DND-41 (cell line): Measurements from ENCODE around the gene MKRN1.

Source experiments
- ATAC-seq: fragments of 200-7000 bp; cut with Tn5 transposase; 3 replicates; pipeline ENCODE4 v1.9.1; 2021; ENCODE audit warnings: low read depth; ENCODE audit not compliant: insufficient read depth
- DNase-seq: peaks from one replicate; pipeline ENCODE4 v3.0.0-alpha.2; 2020
- H2AFZ ChIP-seq: 2 replicates; pipeline ENCODE4 v1.6.0; 2012; ENCODE audit warnings: low read depth, low read length
- H3K27ac ChIP-seq: 2 replicates; pipeline ENCODE4 v1.5.1; 2012; ENCODE audit warnings: low read length, inconsistent platforms
- H3K27me3 ChIP-seq: fragments of 200-600 bp; sonication (generic); 2 replicates; pipeline ENCODE4 v1.6.0; 2012; ENCODE audit warnings: low read length, mild to moderate bottlenecking, inconsistent platforms; ENCODE audit not compliant: insufficient read depth, poor library complexity
- H3K36me3 ChIP-seq: 2 replicates; pipeline ENCODE4 v1.5.1; 2012; ENCODE audit warnings: low read length, inconsistent platforms; ENCODE audit not compliant: insufficient read depth
- H3K4me1 ChIP-seq: 2 replicates; pipeline ENCODE4 v1.5.1; 2012; ENCODE audit warnings: mild to moderate bottlenecking, low read length; ENCODE audit not compliant: insufficient read depth
- H3K4me2 ChIP-seq: 2 replicates; pipeline ENCODE4 v1.6.0; 2012; ENCODE audit warnings: mild to moderate bottlenecking, moderate library complexity, low read length, inconsistent platforms; ENCODE audit not compliant: insufficient read depth
- H3K4me3 ChIP-seq, 2 experiments: fragments of 200-600 bp in 1 of 2; shearing (Covaris generic) in 1 of 2; 2 replicates each; pipeline ENCODE4 v1.5.1; 2012 to 2016; ENCODE audit warnings: inconsistent platforms in 2 of 2, low read length in 2 of 2, mild to moderate bottlenecking in 2 of 2, low read depth in 1 of 2, moderate library complexity in 1 of 2
- H3K79me2 ChIP-seq: 2 replicates; pipeline ENCODE4 v1.6.0; 2012; ENCODE audit warnings: low read length, inconsistent platforms; ENCODE audit not compliant: insufficient read depth
- H3K9ac ChIP-seq: 2 replicates; pipeline ENCODE4 v1.6.0; 2012; ENCODE audit warnings: low read depth, mild to moderate bottlenecking, inconsistent platforms, low read length, moderate library complexity
- H3K9me3 ChIP-seq: 2 replicates; pipeline ENCODE4 v1.5.1; 2012; ENCODE audit warnings: low read length, moderate library complexity, mild to moderate bottlenecking, inconsistent platforms; ENCODE audit not compliant: insufficient read depth, severe bottlenecking
- H4K20me1 ChIP-seq: 2 replicates; pipeline ENCODE4 v1.6.0; 2012; ENCODE audit warnings: low read length; ENCODE audit not compliant: insufficient read depth
- EZH2 ChIP-seq: IDR thresholded peaks from 3 replicates; pipeline ENCODE4 v1.6.1; 2012; ENCODE audit warnings: borderline replicate concordance, low read depth, mild to moderate bottlenecking, moderate library complexity, low read length, inconsistent platforms; ENCODE audit not compliant: severe bottlenecking
- TF ChIP-seq, protein P1 (sequence below): IDR thresholded peaks from 2 replicates; pipeline ENCODE4 v1.5.1; 2012; ENCODE audit warnings: borderline replicate concordance, low read length, moderate library complexity, mild to moderate bottlenecking; ENCODE audit not compliant: poor library complexity, severe bottlenecking; ENCODE audit errors: extremely low read depth

Gene MKRN1

DNA sequence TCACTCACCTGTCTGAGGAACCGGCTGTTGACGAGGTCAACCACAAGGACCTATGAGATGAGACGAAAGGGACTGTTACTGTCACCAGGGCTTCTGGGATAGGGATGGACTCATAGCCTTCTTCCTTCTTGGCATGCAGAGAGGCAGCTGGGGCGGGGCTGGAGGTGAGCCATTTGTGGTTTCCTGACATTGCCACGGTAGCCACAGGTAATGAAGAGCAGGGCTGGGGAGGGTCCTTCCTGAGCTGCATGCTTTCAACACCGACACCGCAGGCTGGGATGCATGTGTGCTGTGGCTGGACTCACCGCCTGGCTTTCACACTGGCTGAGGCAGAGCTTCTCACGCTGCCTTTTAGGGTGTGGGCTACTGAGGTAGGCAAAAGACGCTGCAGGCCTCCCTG is 46.4 kb upstream of the MKRN1 start:
- DNase-seq: peak; percentile 32
- Histone ChIP-seq H3K36me3 (no peaks in the 10 kb centered on the region), H3K9ac (no peak overlapping the region), H2AFZ (no peak overlapping the region), H3K79me2 (no peaks in the 10 kb centered on the region), H4K20me1 (no peaks in the 10 kb centered on the region), H3K9me3 (no peaks in the 10 kb centered on the region), H3K27me3 (peaks cover 2% of the 10 kb centered on the region), H3K4me3 (no peak overlapping the region), H3K27ac (no peak overlapping the region), H3K4me2 (no peak overlapping the region), H3K4me1 (no peaks in the 10 kb centered on the region)
- peak; percentile 81 for ATAC-seq
- TF ChIP-seq EZH2: no peak
- TF ChIP-seq, protein P1, sequence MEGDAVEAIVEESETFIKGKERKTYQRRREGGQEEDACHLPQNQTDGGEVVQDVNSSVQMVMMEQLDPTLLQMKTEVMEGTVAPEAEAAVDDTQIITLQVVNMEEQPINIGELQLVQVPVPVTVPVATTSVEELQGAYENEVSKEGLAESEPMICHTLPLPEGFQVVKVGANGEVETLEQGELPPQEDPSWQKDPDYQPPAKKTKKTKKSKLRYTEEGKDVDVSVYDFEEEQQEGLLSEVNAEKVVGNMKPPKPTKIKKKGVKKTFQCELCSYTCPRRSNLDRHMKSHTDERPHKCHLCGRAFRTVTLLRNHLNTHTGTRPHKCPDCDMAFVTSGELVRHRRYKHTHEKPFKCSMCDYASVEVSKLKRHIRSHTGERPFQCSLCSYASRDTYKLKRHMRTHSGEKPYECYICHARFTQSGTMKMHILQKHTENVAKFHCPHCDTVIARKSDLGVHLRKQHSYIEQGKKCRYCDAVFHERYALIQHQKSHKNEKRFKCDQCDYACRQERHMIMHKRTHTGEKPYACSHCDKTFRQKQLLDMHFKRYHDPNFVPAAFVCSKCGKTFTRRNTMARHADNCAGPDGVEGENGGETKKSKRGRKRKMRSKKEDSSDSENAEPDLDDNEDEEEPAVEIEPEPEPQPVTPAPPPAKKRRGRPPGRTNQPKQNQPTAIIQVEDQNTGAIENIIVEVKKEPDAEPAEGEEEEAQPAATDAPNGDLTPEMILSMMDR: no peak

DNA sequence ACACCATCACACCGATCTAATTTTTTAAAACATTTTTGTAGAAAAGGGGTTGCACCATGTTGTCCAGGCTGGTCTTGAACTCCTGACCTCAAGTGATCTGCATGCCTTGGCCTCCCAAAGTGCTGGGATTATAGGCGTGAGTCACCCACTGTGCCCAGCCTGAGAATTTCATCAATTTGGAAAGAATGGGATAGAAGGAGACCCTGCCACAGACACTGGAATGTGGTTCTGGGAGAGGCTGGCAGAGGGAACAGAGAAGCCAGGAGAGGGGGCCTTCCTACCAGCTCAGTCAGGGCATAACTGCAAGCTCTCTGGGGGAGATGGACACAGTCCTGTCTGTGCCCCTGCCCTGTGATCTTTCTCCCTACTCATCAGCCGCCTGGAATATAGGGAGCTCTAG is 42.1 kb upstream of the MKRN1 start:
- no peak overlapping the region for H3K27ac ChIP-seq
- H3K27me3 ChIP-seq: peaks cover 2% of the 10 kb centered on the region
- DNase-seq (no peak), ATAC-seq (no peak)
- H3K9ac ChIP-seq: no peak overlapping the region
- no peaks in the 10 kb centered on the region for H4K20me1 ChIP-seq
- H3K36me3 ChIP-seq: no peaks in the 10 kb centered on the region
- TF ChIP-seq, protein P1: no peak
- no peak for TF ChIP-seq EZH2
- H3K9me3 ChIP-seq: no peaks in the 10 kb centered on the region
- H3K4me2 ChIP-seq: no peak overlapping the region
- H3K79me2 ChIP-seq: no peaks in the 10 kb centered on the region
- H2AFZ ChIP-seq: no peak overlapping the region
- no peak overlapping the region for H3K4me3 ChIP-seq
- no peaks in the 10 kb centered on the region for H3K4me1 ChIP-seq

DNA sequence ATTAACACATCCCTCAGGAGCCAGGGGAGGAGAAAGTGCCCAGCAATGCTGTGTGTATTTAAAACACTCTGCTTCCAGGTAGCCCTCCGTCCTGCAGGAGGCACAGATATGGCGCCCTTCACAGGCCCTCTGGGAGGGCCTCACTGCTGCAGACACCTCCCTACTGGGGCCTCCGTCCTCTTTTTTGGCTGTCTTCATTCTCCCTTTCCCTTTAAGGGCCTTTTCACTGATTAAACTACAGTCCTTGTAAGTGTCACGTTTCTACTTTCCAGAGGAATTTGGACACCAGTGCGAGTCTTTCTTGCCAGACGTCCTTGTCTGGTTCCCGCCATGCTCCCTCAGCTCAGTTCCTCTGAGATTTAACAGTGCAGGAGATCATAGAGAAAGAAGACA is 39.7 kb upstream of the MKRN1 start:
- Histone ChIP-seq H3K9ac (no peak overlapping the region), H3K4me2 (no peak overlapping the region), H3K4me3 (no peak overlapping the region), H3K9me3 (no peaks in the 10 kb centered on the region), H3K36me3 (no peaks in the 10 kb centered on the region), H2AFZ (no peak overlapping the region; the same call in 1 of the 2 replicates), H3K27ac (no peak overlapping the region), H3K27me3 (no peaks in the 10 kb centered on the region), H3K79me2 (no peaks in the 10 kb centered on the region), H3K4me1 (no peaks in the 10 kb centered on the region), H4K20me1 (no peaks in the 10 kb centered on the region)
- ATAC-seq (no peak), DNase-seq (no peak)
- TF ChIP-seq, protein P1: no peak
- no peak for TF ChIP-seq EZH2
